Neuron (in vitro differentiated cells): ENCODE data around the gene GRK2.

Experiments used
- H2AFZ ChIP-seq: one replicate; pipeline ENCODE4 v1.6.1; 2013; ENCODE audit warnings: low read depth, mild to moderate bottlenecking, inconsistent platforms, low read length, moderate library complexity
- H3K27me3 ChIP-seq: one replicate; pipeline ENCODE4 v1.6.1; 2013; ENCODE audit warnings: low read length; ENCODE audit not compliant: insufficient read depth
- H3K36me3 ChIP-seq: one replicate; pipeline ENCODE4 v1.6.1; 2013; ENCODE audit warnings: low read length; ENCODE audit not compliant: insufficient read depth
- H3K4me1 ChIP-seq: one replicate; pipeline ENCODE4 v1.6.1; 2013; ENCODE audit warnings: low read length; ENCODE audit not compliant: insufficient read depth
- H3K4me3 ChIP-seq: 2 replicates; pipeline ENCODE4 v1.5.1; 2013; ENCODE audit warnings: mild to moderate bottlenecking, low read length, moderate library complexity
- H3K9me3 ChIP-seq: one replicate; pipeline ENCODE4 v1.6.1; 2013; ENCODE audit warnings: low read length

The GRK2 gene

DNA sequence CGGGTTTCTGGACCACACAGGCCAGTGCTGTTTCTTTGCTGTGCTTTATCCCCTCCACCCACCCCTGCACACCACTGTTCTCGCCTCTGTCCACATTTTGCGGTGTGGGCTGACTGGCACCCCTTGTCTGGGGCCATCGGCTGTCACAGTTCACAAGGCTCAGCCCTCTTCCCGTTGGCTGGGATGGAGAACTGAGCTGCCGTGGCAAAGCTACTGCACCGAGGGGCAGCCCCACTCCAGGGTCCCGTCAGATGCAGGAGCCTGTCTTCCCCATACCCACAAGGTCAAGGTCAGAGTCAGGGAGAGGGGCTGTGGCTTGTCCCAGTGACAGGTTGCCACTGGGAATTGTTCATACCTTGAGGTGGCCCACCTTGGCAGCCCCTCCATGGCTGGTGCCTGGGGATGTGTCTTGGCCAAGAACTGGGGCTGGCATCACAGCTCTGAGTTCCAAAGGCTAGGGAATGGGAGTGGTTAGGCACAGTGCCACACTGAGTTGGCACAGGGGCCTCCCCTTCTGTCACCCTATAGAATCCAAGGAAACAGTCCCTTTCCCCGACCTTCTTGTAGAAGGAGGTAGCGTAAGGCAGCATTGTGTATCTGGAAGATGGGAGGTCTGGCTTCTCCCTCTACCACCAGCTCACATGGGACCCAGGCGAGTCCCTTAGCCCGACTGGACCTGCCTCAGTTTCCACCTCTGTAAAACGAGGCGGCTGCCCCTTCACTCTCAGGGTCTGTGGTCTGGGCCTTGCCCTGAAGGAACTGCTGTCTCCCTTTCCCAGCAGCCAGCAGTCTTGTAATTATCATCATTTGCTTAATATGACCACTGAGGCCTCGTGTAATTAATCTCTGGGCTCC, 3.4 kb downstream of the GRK2 start:
- H3K9me3 ChIP-seq: no peaks in the 10 kb centered on the region
- peaks cover 14% of the 10 kb centered on the region for H3K36me3 ChIP-seq
- no peaks in the 10 kb centered on the region for H3K27me3 ChIP-seq
- no peak overlapping the region for H2AFZ ChIP-seq
- H3K4me3 ChIP-seq: no peak overlapping the region
- H3K4me1 ChIP-seq: peaks cover 41% of the 10 kb centered on the region

DNA sequence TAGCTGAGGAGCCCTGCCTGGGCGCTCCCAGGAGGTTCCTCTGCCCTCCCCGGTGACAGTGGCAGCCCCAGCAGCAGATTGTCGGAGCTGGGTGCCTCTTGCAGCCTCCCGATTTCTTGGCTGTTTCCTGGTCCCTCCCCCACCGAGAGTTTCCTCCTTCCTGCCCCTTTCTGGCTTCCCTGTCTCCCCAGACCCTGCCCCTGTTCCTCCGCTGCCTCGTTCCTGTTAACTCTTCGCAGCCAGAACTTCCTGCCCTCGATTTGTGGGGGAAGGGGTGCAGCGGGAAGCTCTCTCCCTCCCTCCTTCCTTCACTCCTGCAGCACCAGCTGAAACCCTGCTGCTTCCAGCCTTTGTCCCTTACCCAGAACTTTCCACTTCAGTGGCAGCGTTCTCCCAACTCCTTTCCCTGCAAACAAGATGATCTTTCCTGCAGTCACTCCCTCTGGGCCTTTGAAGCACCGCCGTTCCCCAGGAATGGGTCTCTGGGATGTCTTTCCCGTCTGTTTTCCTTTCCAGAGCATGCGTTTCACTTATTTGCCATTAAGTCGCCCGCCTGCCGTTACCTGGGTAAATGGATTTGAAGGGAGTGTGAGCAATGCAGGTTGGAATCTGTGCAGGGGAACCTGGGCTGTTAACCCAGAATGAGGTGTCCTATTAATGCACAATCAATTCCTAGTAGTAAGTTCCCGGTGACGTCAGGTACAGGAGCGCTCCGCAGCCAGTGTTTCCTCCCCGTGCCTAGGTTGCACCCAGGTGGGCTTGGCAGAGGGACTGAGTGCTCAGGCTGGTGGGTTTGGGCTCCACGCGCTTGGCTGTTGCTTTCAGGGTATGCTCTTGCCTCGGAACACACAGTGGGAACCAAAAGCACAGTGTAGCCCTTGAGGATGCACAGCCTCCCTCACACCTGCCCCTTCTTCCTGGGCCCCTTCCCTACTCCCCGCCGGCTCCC, 4.3 kb downstream of the GRK2 start:
- Histone ChIP-seq H3K36me3 (peaks cover 18% of the 10 kb centered on the region), H3K4me3 (no peak overlapping the region), H3K4me1 (peaks cover 41% of the 10 kb centered on the region), H3K27me3 (no peaks in the 10 kb centered on the region), H2AFZ (no peak overlapping the region), H3K9me3 (no peaks in the 10 kb centered on the region)

DNA sequence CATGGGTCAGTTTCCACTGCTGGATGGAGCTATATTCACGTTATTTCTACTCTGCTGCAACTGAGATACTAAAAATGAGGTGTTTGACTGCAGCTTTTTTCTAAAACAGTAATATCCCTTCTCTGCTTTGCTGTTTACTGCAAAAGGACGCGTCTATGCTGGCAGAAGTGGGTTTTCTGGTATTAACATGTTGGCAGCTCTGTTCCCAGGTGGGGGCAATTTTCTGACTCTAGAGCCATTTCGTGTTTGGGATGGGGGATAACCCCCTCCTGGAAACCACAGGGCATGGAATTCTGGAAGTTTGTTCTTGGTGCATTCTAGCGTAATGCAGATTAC, 4.9 kb downstream of the GRK2 start:
- Histone ChIP-seq H3K4me3 (no peak overlapping the region), H3K36me3 (peaks cover 18% of the 10 kb centered on the region), H2AFZ (no peak overlapping the region), H3K27me3 (no peaks in the 10 kb centered on the region), H3K9me3 (no peaks in the 10 kb centered on the region), H3K4me1 (peaks cover 41% of the 10 kb centered on the region)

DNA sequence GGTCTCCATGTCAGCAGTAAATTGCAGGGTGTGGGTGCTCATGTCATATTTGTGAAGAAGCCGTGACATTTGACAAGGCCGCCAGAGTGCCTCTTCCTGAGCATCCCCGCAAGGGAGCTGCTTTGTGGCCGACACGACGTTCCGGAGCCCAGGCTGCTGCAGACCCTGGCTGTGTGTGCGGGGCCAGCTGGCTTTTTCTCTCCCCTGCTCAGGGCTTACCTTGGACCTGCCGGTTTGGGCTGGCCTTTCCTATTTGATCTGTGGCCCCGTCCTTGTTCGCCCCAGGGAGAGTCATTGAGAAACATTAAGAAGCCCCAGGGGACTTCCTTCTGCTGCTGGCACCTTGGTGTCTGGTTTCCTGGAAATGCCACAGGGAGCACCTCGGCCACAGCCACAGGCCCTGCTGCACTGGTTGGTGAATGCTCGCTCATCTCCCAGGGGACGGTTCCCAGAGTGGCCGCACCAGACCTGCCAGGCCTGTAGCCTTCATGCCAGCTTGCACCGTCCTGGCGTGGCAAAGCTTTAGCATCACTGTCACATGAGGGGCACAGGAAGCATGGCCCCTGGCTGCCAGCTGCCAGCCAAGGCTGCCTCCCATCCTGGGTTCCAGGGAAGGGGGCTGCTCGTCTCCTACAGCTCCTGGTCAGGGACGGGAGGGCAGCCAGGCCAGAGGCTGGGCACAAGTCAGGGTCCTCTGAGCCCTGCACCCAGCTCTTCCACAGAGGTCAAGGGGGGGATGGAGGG, 5.4 kb downstream of the GRK2 start:
- Histone ChIP-seq H3K27me3 (no peaks in the 10 kb centered on the region), H3K4me3 (no peak overlapping the region), H3K9me3 (no peaks in the 10 kb centered on the region), H3K4me1 (peaks cover 41% of the 10 kb centered on the region), H3K36me3 (peaks cover 18% of the 10 kb centered on the region), H2AFZ (no peak overlapping the region)

DNA sequence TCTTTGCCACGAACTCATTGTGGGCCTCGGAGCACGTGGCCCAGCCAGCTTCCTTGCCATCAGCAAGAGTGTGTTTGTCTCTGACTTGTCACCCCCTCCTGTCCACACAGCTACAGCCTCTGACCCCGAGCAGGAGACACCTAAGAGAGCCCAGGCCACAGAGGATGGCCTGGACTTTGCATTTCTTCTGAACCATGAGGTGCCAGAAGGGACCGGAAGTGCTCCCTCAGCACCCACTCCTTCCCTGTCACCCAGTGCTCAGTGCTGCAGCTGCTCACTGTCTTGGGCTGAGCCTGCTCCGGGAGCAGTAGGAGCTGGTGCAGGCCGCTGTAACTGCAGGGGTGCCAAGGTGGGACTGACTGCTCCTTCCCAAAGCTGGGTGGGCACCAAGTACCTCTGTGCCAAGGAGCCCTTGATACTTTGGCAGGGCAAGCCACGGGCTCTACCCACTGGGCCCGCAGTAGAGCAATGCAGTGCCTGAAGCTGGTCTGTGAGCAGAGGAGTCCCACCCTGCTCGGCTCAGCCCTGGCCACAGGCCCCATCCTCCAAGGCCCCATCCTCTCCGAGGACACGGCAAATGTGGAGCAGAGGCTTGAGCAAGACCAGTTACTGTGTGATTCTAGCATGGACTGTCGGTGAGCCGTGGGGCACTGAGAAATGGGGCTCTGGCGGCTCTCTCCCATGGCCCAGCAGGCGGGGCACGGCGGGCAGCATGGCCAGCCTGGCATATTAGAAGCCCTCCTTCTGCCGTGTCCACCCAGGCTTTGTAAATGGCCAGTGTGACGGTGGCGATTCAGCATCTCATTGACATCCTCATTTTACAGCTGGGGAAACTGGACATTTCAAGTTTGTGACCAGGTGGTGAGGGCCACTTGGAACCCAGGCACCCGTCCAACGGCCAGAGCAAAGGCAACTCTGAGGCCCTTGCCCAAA, 6.3 kb downstream of the GRK2 start:
- no peak overlapping the region for H3K4me3 ChIP-seq

DNA sequence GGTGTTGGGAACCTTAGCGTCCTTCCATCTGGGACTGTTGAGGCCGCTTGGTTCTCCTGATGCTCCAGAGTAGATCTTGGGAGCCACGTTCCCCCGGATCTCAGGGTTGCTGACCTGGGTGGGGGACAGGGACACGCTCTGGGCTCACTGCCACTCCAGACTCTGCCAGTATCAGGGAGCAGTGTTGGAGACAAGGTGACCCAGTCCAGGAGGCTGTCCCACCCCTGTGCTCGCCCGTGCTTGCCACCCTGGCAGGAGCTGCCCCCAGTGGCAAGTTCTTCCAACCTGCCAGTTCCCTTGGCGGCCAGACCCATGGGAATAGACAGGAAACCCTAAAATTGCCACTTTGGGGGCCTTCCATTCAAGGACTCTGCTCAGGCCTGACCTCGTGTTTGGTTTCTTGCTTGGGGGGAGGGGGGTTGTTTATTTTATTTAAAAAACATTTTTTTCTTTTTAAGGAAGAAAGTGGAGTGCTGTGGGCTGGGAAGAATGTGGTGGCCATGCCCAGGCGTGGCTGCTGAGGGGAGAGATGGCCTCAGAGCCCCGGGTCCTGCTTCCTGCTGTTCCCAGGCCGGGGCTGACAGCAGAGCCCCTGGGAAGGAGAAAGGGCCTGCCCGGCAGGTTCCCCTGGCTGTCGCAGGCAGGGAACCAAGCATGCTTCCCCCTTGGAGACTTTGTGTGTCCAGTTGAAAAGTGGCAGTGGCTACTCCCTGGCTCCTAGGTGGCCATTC, 7.2 kb downstream of the GRK2 start:
- H3K9me3 ChIP-seq: no peaks in the 10 kb centered on the region
- H2AFZ ChIP-seq: no peak overlapping the region
- peaks cover 15% of the 10 kb centered on the region for H3K36me3 ChIP-seq
- H3K4me3 ChIP-seq: no peak overlapping the region
- no peaks in the 10 kb centered on the region for H3K27me3 ChIP-seq
- peaks cover 28% of the 10 kb centered on the region for H3K4me1 ChIP-seq

More for the DNA sequence above, 6.3 kb downstream of the GRK2 start:
- Histone ChIP-seq H3K4me1 (peaks cover 34% of the 10 kb centered on the region), H3K36me3 (peaks cover 18% of the 10 kb centered on the region), H3K9me3 (no peaks in the 10 kb centered on the region), H3K27me3 (no peaks in the 10 kb centered on the region), H2AFZ (no peak overlapping the region)

DNA sequence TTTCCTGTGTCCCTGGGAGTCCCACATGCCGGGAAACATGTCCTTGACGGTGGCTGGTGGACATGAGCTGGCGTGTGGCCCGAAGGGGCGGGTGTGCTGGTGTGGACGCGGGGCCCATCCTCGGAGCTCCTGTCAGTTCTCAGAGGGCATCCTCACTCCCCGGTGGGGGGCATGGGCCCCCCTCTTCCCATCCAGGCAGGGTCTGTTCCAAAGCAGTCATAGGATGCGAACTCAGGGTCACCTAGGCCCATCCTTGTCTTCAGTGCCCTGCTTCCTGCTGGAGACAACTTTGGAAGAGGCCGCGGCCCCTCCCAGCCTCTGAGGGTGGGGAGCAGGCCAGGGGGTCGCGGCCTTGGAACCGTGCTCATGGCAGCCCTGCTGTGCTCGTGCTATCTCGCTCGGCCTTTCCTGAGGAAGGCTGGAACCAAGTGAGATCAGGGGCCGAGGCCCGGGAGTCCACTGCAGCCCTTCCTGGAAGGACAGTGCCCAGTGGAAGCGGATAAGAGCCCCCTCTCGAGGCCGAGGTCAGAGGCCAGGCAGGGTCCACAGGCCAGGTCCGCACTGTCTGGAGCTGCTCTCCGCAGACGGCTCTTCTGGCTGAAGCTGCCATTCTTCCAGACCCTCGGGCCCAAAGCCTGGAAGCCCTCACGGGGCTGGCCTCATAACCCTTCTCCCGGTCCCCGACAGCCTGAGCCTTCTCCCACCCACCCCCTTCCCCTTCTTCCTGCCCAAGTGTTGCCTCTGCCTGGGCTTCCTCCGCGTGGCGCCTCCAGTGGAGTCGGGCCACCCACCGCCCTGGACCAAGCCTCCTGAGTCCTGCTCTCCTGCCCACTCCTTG, 8.7 kb downstream of the GRK2 start:
- no peaks in the 10 kb centered on the region for H3K9me3 ChIP-seq
- H3K4me3 ChIP-seq: no peak overlapping the region
- no peaks in the 10 kb centered on the region for H3K27me3 ChIP-seq
- peaks cover 14% of the 10 kb centered on the region for H3K4me1 ChIP-seq
- peaks cover 19% of the 10 kb centered on the region for H3K36me3 ChIP-seq
- no peak overlapping the region for H2AFZ ChIP-seq

DNA sequence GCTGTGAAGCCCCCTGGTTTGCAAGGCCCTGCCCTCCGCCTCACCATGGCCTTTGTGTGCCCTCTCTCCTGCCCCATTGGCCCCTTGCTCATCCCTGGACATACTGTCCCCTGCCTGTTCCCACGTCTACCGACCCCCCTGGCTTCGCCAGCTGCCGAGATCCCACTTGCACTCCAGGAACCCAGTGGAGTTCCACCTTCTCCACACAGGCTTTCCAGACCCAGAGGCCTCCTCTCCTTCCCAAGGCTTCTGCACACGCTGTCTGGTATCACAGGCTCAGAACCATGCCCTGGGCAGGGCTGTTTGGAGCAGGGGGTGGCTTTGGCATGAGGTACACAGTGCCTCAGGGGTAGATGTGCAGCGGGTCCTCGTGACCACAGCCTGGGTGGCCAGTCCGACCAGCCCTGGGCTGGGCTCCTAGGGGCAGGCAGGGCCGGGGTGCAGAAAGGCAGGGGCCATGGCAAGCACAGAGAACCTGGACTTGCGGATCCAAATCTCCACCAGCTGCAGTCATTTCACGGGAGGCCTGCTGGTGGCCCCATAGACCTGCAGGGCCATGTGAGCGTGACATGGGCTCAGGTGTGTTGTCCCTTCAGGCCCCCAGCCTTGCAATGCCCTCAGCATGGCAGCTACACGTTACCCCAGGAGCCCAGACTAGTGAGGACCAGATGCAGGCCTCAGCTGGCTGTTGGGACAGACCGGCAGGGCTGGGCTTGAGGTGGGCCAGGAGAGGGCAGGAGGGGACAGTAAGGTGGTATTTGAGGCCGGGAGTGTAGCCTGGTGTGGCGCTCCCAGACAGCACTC, 9.5 kb downstream of the GRK2 start:
- no peak overlapping the region for H2AFZ ChIP-seq
- H3K9me3 ChIP-seq: no peaks in the 10 kb centered on the region
- H3K4me1 ChIP-seq: peaks cover 6% of the 10 kb centered on the region
- peaks cover 27% of the 10 kb centered on the region for H3K36me3 ChIP-seq
- H3K27me3 ChIP-seq: no peaks in the 10 kb centered on the region
- no peak overlapping the region for H3K4me3 ChIP-seq

DNA sequence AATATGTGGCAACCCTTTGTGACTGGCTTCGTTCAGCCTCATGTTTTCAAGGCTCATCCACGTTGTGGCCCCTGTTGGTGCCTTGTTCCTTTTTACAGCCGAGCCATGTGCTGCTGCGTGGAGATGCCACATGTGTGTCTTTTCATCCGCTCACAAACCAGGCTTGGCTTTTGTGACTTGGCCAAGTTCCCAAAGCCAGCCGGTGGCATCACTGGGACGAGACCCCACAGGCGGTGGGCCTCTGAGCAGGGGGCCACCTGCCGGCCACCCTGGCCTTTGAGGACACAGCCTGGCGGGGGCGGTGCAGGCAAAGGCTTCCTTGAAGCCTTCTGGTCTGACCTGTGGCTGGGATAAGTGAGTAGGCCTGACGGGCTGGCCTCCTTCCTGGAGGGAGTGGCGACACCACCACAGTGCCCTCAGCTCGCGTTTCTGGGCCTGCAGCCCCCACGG, 10.5 kb downstream of the GRK2 start:
- Histone ChIP-seq H3K36me3 (peaks cover 32% of the 10 kb centered on the region), H3K27me3 (no peaks in the 10 kb centered on the region), H3K4me1 (no peaks in the 10 kb centered on the region), H2AFZ (no peak overlapping the region), H3K4me3 (no peak overlapping the region), H3K9me3 (no peaks in the 10 kb centered on the region)

DNA sequence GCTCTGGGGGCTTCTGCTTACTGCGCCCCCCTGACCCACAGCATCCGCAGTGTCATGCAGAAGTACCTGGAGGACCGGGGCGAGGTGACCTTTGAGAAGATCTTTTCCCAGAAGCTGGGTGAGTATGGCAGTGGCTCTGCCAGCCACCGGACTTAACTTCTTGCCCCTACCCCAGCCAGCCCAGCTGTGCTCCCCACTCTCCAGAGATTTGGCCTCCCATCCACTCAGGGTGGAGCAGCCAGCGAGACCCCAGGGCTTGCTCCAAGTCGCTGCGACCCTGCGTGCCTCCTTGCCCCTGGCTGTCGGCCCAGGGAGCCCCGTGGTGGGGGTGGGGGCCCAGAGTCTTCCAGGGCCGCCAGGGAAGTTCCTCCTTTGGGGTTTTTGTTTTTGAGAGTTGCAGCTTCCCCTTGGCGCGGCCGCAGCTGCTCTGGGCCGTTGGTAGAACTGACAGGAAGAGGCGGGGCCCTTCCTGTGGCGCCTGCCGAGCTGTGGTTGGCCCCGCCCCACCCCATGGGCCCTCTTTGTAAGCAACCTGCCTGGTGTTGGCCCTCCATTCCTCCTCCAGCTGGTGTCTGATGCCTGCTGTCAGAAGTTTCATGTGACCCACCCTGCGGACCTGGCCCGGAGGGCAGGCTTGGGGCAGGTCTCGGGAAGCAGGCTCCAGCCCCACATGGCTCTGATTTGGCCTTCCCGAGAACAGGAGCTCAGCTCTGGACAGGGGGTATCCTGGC, 11.1 kb downstream of the GRK2 start:
- Histone ChIP-seq H3K36me3 (peaks cover 37% of the 10 kb centered on the region), H3K27me3 (no peaks in the 10 kb centered on the region), H2AFZ (no peak overlapping the region), H3K4me3 (no peak overlapping the region), H3K4me1 (no peaks in the 10 kb centered on the region), H3K9me3 (no peaks in the 10 kb centered on the region)
